Breast epithelium (tissue), 4 donors: Measurements from ENCODE around the gene CCDC57. TPM values are rescaled to one million over a fixed set of nuclear protein-coding genes. Genes with fewer than 3 reads are reported as not detected.
"Not testable (repeated sequence)": the region's sequence is repeated elsewhere in the genome, so short reads cannot be mapped to it uniquely, and the experiment has no call there.

Experiments used
- DNase-seq, 2 donors: peaks; one replicate each; pipeline ENCODE4 v3.0.0-alpha.2; 2019; ENCODE audit warnings: low spot score in 2 of 2
- H3K27ac ChIP-seq, 2 donors: fragments of 200-600 bp; sonication (generic) in 1 of 2; one replicate each; pipeline ENCODE4 v1.5.1; 2016 to 2019; ENCODE audit warnings: mild to moderate bottlenecking in 1 of 2
- H3K27me3 ChIP-seq, 2 donors: fragments of 200-600 bp; sonication (generic) in 1 of 2; one replicate each; pipeline versions ENCODE4 v1.5.1 to v1.6.0; 2017 to 2019; ENCODE audit warnings: control low read depth in 1 of 2, mild to moderate bottlenecking in 1 of 2
- H3K36me3 ChIP-seq: fragments of 200-600 bp; one replicate; pipeline ENCODE4 v1.5.1; 2019
- H3K4me1 ChIP-seq, 2 donors: fragments of 200-600 bp; sonication (generic); one replicate each; pipeline ENCODE4 v1.5.1; 2016 to 2019; ENCODE audit warnings: control low read depth in 1 of 2
- H3K4me3 ChIP-seq, 3 donors: fragments of 200-600 bp; sonication (generic); 1 replicate in 2 of 3; 2 replicates in 1 of 3; pipeline ENCODE4 v1.5.1; 2016 to 2019; ENCODE audit warnings: mild to moderate bottlenecking in 3 of 3, moderate library complexity in 2 of 3
- H3K9me3 ChIP-seq, 2 donors: fragments of 200-600 bp; sonication (generic) in 1 of 2; one replicate each; pipeline ENCODE4 v1.5.1; 2016 to 2019; ENCODE audit warnings: control low read depth in 1 of 2
- CTCF ChIP-seq, 3 donors: fragments of 450-650 bp; IDR thresholded peaks; one replicate each; pipeline ENCODE4 v1.5.1; 2016 to 2017; ENCODE audit warnings: antibody characterized with exemption in 3 of 3, mild to moderate bottlenecking in 3 of 3, moderate library complexity in 3 of 3
- POLR2A ChIP-seq: fragments of 450-650 bp; IDR thresholded peaks from one replicate; pipeline ENCODE4 v1.6.1; 2016; ENCODE audit warnings: antibody characterized with exemption, mild to moderate bottlenecking, moderate library complexity
- POLR2AphosphoS5 ChIP-seq, 3 donors: sonication (generic); formaldehyde crosslinking; IDR thresholded peaks; one replicate each; pipeline ENCODE4 v1.6.1; 2017; ENCODE audit warnings: antibody characterized with exemption in 3 of 3
- intact Hi-C: fragments of 100-400 bp; cut with DNase I; formaldehyde crosslinking; loops from one replicate; pipeline ENCODE4 v1.15.1; 2023; ENCODE audit warnings: low total_unique reads
- total RNA-seq, 3 donors: library from RNA; depleted of rRNA; stranded (reverse); fragments of >200 nt; gene quantifications; one replicate each; pipeline ENCODE4 v1.1.0, GENCODE V29; 2016

The CCDC57 gene
- total RNA-seq, result 10 to 100 TPM; 13.4 to 56.9 (median 52.8) TPM

GRCh38 chr17:82212331-82213250, at the start of gene CCDC57:
TSS of gene CCDC57 (minus strand) at chr17:82212842. CDS start at chr17:82201944, 10,898 bp downstream.
- peak in 1 of 2 donors; percentile 80 for DNase-seq
- H3K9me3 ChIP-seq, result no peaks in the 10 kb centered on the region
- peak within 1 kb of the TSS; percentile 87 to 88 for H3K27ac ChIP-seq
- H3K36me3 ChIP-seq, result no peaks in the 10 kb centered on the region
- intact Hi-C loops, result no loop called here
- H3K27me3 ChIP-seq, result no peaks in the 10 kb centered on the region
- peak; percentile 62 to 75 (median 71) for TF ChIP-seq POLR2AphosphoS5 (IDR thresholded peaks at IDR 0.05)
- no peak for TF ChIP-seq CTCF (IDR thresholded peaks at IDR 0.05)
- TF ChIP-seq POLR2A, result peak; percentile 11
- peaks cover 10 to 21% of the 10 kb centered on the region in 2 donors for H3K4me1 ChIP-seq
- peak within 1 kb of the TSS; percentile 89 to 98 (median 94) for H3K4me3 ChIP-seq

- intact Hi-C loops, result no loop called here
- Histone ChIP-seq H3K27me3 (no peaks in the 10 kb centered on the region), H3K36me3 (no peaks in the 10 kb centered on the region), H3K27ac (no peak overlapping the region), H3K4me3 (no peak overlapping the region), H3K4me1 (peaks cover 0 to 4% of the 10 kb centered on the region in 2 donors), H3K9me3 (no peaks in the 10 kb centered on the region)
- no peak for DNase-seq
- TF ChIP-seq POLR2A (no peak), POLR2AphosphoS5 (IDR thresholded peaks at IDR 0.05) (no peak), CTCF (IDR thresholded peaks at IDR 0.05) (no peak)
These were observed 49.7 kb upstream of the CCDC57 start for GRCh38 chr17:82262344-82262743.

DNA sequence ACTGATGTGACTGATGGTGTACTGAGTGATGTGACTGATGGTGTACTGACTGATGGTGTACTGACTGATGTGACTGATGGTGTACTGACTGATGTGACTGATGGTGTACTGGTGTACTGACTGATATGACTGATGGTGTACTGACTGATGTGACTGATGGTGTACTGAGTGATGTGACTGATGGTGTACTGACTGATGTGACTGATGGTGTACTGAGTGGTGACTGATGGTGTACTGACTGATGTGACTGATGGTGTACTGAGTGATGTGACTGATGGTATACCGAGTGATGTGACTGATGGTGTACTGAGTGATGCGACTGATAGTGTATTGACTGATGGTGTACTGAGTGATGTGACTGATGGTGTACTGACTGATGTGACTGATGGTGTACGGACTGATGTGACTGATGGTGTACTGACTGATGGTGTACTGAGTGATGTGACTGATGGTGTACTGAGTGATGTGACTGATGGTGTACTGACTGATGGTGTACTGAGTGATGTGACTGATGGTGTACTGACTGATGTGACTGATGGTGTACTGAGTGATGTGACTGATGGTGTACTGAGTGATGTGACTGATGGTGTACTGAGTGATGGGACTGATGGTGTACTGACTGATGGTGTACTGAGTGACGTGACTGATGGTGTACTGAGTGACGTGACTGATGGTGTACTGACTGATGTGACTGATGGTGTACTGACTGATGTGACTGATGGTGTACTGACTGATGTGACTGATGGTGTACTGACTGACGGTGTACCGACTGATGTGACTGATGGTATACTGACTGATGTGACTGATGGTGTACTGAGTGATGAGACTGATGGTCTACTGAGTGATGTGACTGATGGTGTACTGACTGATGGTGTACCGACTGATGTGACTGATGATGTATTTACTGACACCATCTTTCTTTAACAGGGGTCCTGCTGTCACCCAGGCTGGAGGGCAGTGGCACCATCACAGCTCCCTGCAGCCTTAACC, 47.6 kb upstream of the CCDC57 start:
- not testable (repeated sequence) for H3K36me3 ChIP-seq

DNA sequence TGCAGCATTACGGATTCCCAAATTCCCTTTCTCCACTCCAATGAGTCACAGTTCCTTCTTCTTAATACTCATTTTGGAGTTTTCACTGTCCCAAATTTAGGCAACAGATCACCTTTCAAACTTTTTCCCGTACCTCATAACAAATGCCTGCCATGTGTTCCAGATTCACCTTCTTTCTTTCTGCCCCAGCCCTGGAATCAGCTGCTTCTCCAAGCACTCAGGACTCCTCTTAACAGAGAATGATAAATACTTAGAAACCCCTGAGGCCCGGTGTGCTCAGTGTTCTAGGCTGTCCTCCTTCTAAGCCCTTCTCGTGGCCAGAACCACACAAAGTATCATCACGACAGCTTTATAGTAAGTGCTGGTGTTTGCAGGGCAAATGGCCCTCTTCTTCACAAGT, 45.9 kb upstream of the CCDC57 start:
- intact Hi-C loops, result no loop called here
- H3K36me3 ChIP-seq, result no peaks in the 10 kb centered on the region
- no peaks in the 10 kb centered on the region for H3K27me3 ChIP-seq
- H3K27ac ChIP-seq, result peak overlapping the region in 1 of 2 donors; percentile 9
- no peak overlapping the region for H3K4me3 ChIP-seq
- H3K4me1 ChIP-seq, result no peaks in the 10 kb centered on the region
- TF ChIP-seq POLR2A (no peak), POLR2AphosphoS5 (IDR thresholded peaks at IDR 0.05) (no peak), CTCF (IDR thresholded peaks at IDR 0.05) (no peak)
- no peaks in the 10 kb centered on the region for H3K9me3 ChIP-seq
- no peak for DNase-seq

More for the DNA sequence above, 47.6 kb upstream of the CCDC57 start:
- DNase-seq, H3K9me3 ChIP-seq, H3K27me3 ChIP-seq, H3K4me1 ChIP-seq, H3K27ac ChIP-seq, H3K4me3 ChIP-seq, intact Hi-C loops: not testable (repeated sequence)

GRCh38 chr17:82257473-82257872, 44.8 kb upstream of the CCDC57 start:
- DNase-seq, result no peak
- intact Hi-C loops, result no loop called here
- TF ChIP-seq POLR2A (no peak), CTCF (IDR thresholded peaks at IDR 0.05) (no peak), POLR2AphosphoS5 (IDR thresholded peaks at IDR 0.05) (no peak)
- Histone ChIP-seq H3K9me3 (no peaks in the 10 kb centered on the region), H3K27me3 (no peaks in the 10 kb centered on the region), H3K36me3 (no peaks in the 10 kb centered on the region), H3K4me3 (no peak overlapping the region), H3K27ac (peak overlapping the region; percentile 34 to 57), H3K4me1 (no peaks in the 10 kb centered on the region)
